ENCODE data around the gene JPH2.

JPH2 gene

DNA sequence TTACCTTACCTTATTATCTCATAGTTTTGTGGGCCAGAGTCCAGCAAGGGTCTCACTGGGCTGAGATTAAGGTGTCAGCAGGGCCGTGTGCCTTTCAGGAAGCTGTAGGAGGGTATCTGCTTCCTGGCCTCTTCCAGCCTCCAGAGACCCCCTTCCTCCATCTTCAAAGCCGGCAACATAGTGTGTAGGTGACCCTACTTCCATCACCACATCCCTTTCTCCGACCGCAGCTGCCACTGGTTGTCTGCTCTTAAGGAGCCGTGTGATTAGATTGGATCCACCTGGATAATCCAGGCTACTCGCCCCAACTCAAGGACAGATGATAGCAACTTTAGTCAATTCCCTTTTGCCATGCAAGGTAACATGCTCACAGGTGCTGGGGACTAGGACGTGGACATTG, 91.2 kb downstream of the JPH2 start:
- no peak for DNase-seq

DNA sequence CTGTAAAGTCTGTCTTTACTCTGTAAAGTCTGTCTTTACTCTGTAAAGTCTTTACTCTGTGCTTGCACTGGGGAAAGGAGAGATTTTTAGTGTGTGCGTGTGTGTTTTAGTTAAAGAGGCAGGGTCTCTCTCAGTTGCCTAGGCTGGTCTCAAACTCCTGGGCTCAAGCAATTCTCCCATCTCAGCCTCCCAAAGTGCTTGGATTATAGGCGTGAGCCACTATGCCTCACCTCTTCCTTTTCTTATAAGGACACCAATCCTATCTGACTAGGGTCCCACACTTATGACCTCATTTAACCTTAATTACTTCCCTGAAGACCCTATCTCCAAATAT, 93.8 kb downstream of the JPH2 start:
- no peak for DNase-seq

DNA sequence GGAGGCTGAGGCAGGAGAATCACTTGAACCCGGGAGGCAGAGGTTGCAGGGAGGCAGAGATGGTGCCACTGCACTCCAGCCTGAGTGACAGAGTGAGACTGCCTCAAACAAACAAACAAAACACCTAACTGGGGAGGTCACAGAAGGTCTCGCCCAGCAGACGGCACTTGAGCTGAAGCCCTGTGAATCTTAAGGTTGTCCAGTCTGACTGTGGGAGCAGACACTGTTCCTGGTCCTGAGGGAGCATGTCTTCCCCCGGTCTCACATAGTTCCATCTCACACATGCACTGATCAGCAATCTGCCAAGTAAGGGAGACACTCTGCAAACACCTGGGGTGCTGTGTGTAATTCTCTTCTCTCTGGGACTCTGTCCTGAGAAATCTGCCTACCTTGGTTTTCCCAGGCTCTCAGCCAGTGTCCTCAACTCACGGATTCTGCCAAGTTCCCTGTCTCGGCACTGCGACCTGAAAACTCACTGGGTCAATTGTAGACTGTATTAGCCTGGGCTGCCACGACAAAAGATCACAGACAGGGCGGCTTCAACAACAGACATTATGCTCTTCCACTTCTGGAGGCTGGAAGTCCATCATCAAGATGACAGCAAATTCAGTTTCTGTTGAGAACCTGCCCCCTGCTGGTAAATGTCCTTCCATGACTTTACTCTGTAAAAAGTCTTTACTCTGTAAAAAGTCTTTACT, 94.3 kb downstream of the JPH2 start:
- peak; percentile 46 for DNase-seq

DNA sequence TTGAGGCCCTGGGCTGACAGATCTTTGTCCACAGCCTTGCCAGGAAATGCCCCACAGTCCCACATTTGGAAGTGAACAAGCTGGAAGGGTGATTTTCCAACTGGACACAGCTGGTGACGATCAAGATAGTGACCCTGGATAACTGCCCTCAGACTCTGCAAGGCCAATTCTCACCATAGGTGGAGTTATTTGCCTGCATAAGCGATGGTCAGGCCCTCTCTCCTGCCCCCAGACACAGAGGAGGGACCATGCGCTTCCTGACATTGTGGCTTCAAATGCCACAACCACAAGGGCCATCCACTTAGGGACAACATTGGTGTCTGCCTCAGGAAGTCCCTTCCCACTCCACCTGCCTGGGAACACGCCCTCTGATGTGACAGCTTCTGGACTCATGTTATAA, 96.0 kb downstream of the JPH2 start:
- DNase-seq = no peak

DNA sequence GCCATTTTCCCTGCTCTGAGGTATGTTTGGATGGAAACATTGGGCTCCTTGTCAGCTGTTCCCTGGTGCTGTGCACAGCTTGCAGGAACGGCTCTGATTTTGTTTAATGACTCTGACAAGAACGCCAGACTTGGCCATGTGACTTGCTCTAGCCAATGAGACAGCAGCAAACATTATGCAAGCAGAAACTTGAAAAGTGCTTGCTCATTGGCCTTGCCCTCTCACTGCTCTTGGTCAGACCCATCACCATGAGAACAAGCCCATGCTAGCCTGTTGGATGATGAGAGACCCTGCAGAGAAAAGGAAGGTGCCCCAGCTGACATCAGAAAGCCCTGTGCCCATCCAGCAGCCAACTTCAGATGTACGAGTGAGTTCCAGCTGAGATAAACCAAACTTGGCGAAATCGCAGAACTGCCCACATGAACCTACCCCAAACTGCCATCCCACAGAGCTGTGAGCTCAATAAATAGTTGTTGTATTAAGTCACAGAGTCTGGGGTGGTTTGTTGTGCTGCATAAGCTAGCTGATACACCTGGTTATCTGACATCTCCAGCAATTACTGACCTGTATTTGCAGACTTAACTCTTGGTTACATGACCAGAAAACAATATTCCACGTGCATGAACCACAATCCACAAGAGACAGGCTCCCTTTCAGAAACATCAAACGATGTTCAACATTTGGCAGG, 96.9 kb downstream of the JPH2 start:
- DNase-seq = peak; percentile 47

DNA sequence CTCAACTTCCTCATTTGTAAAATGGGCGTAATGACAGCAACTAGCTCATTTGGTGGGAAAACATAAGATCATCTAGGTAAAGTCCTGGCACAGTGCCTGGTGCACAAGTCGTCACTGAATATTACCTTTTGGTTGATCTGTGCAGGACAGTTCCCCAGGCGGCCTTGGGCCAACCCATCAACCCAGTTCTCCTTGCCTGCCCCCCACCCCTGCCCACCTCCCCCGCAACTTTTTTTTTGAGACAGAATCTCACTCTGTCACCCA, 99.2 kb downstream of the JPH2 start:
- no peak for DNase-seq

DNA sequence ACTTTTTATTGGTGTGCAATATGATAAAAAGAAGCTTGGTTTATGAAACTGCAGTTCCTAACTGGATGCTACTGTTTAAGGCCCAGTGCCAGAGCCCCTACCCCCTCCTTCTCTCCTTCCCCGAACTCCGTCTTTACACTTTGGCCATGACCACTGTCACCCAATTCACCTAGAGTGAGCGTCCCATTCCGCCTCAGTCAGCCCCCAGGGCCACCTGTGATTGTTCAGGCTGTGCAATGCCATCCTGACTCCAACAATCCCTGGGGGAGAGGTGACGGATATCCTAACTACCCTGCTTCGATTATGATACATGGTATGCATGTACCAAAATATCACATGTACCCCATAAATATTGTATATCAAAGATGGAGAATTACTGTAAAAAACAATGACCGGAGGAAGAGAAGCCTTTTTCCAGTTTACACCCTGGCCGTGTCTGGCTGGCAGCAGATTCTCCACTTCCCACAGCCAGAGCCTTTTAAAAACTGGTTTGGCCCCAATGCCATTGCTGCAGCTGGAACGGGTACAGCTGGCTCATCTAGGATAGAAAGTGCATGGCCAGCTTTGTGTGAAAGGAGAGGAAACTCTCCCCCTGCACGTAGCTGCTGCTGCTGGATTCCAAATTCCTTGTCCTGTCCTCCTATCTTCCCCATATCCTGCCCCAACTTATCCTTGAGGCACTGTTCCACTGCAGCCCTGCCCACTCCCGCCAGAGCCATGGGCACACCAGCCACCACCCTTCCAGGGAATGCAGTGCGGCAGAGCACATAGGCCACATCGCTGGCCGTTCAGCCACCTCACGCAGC, 99.7 kb downstream of the JPH2 start:
- DNase-seq = no peak

GRCh38 chr20:44085616-44086434, 101.2 kb downstream of the JPH2 start:
- no peak for DNase-seq

DNA sequence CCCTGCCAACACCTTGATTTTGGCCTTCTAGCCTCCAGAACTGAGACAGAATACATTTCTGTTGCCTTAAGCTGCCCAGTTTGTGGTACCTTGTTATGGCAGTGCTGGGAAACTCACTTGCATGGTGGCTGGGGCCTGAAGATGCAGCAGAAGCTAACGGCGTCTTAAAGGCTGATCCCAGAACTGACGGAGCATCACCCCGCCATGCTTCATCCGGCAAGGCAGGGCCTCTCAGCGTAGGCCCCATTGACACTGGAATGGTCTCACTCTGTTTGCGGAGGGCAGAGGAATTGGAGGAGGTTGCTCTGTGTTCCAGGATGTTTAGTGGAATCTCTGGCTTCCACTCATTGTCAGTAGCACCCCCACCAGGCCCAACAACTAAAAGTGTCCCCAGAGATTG, 102.1 kb downstream of the JPH2 start:
- DNase-seq = no peak

- peak; percentile 23 for DNase-seq
These were observed 102.5 kb downstream of the JPH2 start for GRCh38 chr20:44084439-44084838.

- no peak for DNase-seq
These were observed 103.6 kb downstream of the JPH2 start for GRCh38 chr20:44083220-44083933.

- no peak for DNase-seq
These were observed 105.1 kb downstream of the JPH2 start for GRCh38 chr20:44081888-44082287.

DNA sequence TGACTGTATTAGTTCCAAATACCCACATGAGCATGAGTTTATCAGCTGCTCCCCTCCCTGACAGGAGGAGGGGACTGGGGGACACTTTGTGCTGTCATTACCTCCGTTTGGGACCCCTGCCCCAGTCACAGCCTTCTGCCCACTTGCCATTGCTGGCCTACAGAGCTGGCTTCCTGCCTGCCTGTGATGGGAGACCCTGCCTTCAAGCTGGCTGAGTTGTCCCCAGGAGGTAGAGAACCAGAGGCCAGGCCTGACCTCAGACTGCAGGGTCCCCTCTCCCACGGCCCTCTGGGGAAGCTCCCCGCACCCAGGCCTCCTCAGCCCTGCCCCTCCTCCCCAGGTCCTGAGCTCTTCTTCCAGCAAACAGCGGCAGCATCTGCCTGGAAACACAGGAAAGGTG, 105.5 kb downstream of the JPH2 start:
- no peak for DNase-seq

- DNase-seq = peak; percentile 83
These were observed 106.2 kb downstream of the JPH2 start for GRCh38 chr20:44080646-44081267.

DNA sequence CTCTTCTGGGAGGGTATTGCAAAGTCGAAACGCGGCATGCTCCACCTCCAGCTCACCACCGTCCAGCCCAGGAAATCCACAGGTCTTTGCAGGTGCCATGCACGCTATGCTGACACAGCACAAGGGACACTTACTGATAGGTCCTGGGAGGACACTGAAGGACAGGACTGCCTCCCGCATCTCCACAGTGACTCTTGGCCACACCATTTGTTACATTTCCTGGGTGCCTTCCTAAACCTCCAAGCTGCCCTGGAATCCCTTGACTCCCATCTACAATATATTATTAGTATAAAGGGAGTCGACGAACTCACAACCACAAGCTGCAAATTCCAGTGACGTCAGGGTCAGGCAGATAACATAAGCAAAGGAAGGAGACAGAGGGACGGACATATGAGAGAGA, 106.9 kb downstream of the JPH2 start:
- no peak for DNase-seq

- DNase-seq = no peak
These were observed 107.7 kb downstream of the JPH2 start for GRCh38 chr20:44079291-44079690.

DNA sequence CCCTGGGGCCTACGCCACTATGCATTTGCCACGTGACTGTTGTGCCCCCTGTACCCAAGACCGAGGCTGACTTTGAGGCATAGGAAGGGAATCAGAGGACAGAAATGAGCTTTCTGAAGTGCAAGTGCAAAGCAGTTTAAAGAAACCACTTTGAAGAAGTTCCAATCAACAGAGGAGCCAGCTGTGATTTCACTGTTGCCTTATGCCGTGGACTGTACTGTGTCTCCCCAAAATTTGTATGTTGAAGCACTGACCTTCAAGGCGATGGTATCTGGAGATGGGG, 111.1 kb downstream of the JPH2 start:
- DNase-seq = no peak

GRCh38 chr20:44075191-44075949, 111.6 kb downstream of the JPH2 start:
- no peak for DNase-seq

GRCh38 chr20:44074252-44075151, 112.5 kb downstream of the JPH2 start:
- no peak for DNase-seq

- DNase-seq = no peak
These were observed 113.3 kb downstream of the JPH2 start for GRCh38 chr20:44073675-44074071.
